Measurements from ENCODE around the gene SLC14A1. TPM values are rescaled to one million over a fixed set of nuclear protein-coding genes. Genes with fewer than 3 reads are reported as not detected.

SLC14A1 gene
- total RNA-seq, 2 donors from 2014 or later, result 3.6 to 12.5 TPM

DNA sequence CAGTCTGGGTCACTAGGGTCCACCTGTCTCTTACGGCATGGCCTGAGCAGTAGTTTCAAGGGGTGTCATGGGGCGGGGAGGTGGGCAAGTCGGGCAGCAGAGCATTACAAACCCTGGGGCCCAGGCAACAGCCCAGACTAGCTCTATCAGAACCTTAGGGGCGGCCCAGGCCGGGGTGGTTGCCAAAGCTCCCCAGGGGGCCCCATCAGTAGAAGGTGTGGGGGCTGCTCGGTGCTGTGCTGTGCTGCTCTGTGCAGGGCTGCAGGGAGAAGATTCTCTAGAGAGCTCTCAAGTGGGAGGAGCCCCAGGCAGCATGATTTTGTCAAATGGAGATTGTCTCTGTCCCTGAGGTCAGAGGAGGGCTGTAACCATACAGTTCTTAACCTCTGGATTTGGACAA is 36.4 kb upstream of the SLC14A1 start:
- no peak for ATAC-seq
- no peaks in the 10 kb centered on the region for H3K27me3 ChIP-seq
- H3K4me3 ChIP-seq, result no peak overlapping the region
- no peaks in the 10 kb centered on the region for H3K9me3 ChIP-seq
- intact Hi-C loops (cut with DNase I), result loop anchor here (10.0 kb wide), 2 partner anchors 157 to 287 kb away; no protein-coding TSS in a partner anchor
- no peaks in the 10 kb centered on the region for H3K36me3 ChIP-seq (replicated peaks in 1 of 2; ENCODE audit: insufficient read depth in 1 of 2, low read depth in 2 of 2)
- no peak overlapping the region for H3K27ac ChIP-seq
- H3K4me1 ChIP-seq, result no peaks in the 10 kb centered on the region
- no peak for DNase-seq
- 44 to 59% methylated on average over 6 of the region's 6 CpGs for WGBS, 2 donors
- no peak for TF ChIP-seq POLR2A (IDR thresholded peaks at IDR 0.05)
- TF ChIP-seq, protein P1, sequence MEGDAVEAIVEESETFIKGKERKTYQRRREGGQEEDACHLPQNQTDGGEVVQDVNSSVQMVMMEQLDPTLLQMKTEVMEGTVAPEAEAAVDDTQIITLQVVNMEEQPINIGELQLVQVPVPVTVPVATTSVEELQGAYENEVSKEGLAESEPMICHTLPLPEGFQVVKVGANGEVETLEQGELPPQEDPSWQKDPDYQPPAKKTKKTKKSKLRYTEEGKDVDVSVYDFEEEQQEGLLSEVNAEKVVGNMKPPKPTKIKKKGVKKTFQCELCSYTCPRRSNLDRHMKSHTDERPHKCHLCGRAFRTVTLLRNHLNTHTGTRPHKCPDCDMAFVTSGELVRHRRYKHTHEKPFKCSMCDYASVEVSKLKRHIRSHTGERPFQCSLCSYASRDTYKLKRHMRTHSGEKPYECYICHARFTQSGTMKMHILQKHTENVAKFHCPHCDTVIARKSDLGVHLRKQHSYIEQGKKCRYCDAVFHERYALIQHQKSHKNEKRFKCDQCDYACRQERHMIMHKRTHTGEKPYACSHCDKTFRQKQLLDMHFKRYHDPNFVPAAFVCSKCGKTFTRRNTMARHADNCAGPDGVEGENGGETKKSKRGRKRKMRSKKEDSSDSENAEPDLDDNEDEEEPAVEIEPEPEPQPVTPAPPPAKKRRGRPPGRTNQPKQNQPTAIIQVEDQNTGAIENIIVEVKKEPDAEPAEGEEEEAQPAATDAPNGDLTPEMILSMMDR (IDR thresholded peaks at IDR 0.05), result no peak

DNA sequence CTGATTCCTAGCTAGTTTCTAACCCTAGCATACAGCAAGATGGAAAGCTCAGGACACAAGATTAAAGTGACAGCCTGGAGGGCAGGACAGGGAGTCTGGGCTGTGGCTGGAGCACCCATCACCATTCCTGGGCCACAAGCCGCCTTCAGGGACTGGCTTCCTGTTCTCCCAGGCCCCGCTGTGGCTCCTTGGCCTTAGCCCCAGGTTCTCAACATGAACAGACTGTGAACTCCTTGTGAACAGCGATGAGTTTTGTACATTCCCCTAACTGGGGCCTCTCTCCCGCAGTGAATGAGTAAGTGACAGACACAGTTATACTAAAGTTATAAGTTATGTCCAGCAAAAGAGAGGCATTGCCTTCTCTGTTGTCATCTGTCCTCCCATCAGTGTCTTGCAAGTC is 35.9 kb upstream of the SLC14A1 start:
- WGBS, 2 donors, result 61 to 73% methylated on average over 4 of the region's 4 CpGs
- TF ChIP-seq, protein P1 (IDR thresholded peaks at IDR 0.05), result no peak
- TF ChIP-seq POLR2A (IDR thresholded peaks at IDR 0.05), result no peak
- H3K36me3 ChIP-seq (replicated peaks in 1 of 2; ENCODE audit: insufficient read depth in 1 of 2, low read depth in 2 of 2), result no peaks in the 10 kb centered on the region
- DNase-seq (no peak), ATAC-seq (no peak)
- intact Hi-C loops (cut with DNase I), result loop anchor here (10.0 kb wide), 2 partner anchors 157 to 287 kb away; no protein-coding TSS in a partner anchor
- H3K27ac ChIP-seq, result no peak overlapping the region
- H3K27me3 ChIP-seq, result no peaks in the 10 kb centered on the region
- H3K4me3 ChIP-seq, result no peak overlapping the region
- H3K9me3 ChIP-seq, result no peaks in the 10 kb centered on the region
- H3K4me1 ChIP-seq, result no peaks in the 10 kb centered on the region

DNA sequence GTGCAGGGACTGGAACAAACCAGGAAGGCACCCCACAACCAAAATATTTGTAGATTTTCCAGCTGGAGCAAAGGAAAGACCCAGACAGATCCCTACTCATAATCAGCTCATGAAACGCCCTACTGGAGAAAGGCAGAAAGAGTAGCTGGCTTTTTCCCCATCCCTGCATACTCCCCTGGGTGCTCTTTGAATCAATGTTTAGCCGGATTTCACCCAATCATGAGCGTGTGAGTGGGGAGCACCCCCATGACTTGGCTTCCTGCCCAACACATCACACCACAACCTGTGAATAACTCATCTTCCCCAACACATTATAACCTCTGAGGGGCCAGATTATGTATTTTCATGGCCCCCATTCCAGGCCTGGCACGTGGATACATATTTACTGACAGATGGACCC is 35.1 kb upstream of the SLC14A1 start:
- DNase-seq (no peak), ATAC-seq (no peak)
- H3K27ac ChIP-seq, result no peak overlapping the region
- intact Hi-C loops (cut with DNase I), result loop anchor here (10.0 kb wide), 2 partner anchors 156 to 286 kb away; no protein-coding TSS in a partner anchor
- WGBS, 2 donors, result 52 to 63% methylated on average over 4 of the region's 4 CpGs
- no peaks in the 10 kb centered on the region for H3K9me3 ChIP-seq
- no peak for TF ChIP-seq POLR2A (IDR thresholded peaks at IDR 0.05)
- TF ChIP-seq, protein P1 (IDR thresholded peaks at IDR 0.05), result no peak
- no peaks in the 10 kb centered on the region for H3K4me1 ChIP-seq
- H3K4me3 ChIP-seq, result no peak overlapping the region
- no peaks in the 10 kb centered on the region for H3K36me3 ChIP-seq (replicated peaks in 1 of 2; ENCODE audit: insufficient read depth in 1 of 2, low read depth in 2 of 2)
- H3K27me3 ChIP-seq, result no peaks in the 10 kb centered on the region

DNA sequence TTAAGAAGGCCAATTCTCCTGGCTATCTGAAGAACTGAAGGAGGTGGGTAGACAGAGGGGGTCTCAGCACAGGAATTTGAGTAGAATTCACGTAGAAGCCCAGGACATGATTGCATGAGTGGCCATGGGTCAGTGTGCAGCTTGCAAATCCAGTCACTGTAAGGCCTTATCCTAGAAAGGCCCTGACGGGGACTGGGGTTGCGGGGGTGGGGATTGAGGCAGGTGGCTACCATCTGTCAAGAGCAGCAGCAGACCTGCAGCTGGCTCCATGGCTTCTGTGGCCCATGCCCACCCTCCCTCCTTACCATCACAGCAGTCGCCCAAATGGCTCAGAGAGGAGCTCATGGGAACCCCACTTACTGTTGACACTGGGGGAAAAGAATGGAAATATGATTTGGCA is 34.6 kb upstream of the SLC14A1 start:
- WGBS, 2 donors, result 36 to 75% methylated on average over 3 to 4 of the region's 4 CpGs
- intact Hi-C loops (cut with DNase I), result loop anchor here (10.0 kb wide), 2 partner anchors 155 to 285 kb away; no protein-coding TSS in a partner anchor
- H3K4me1 ChIP-seq, result no peaks in the 10 kb centered on the region
- ATAC-seq, result no peak
- no peaks in the 10 kb centered on the region for H3K27me3 ChIP-seq
- DNase-seq, result no peak
- no peak overlapping the region for H3K4me3 ChIP-seq
- no peaks in the 10 kb centered on the region for H3K9me3 ChIP-seq
- no peak overlapping the region for H3K27ac ChIP-seq
- H3K36me3 ChIP-seq (replicated peaks in 1 of 2; ENCODE audit: insufficient read depth in 1 of 2, low read depth in 2 of 2), result no peaks in the 10 kb centered on the region
- no peak for TF ChIP-seq POLR2A (IDR thresholded peaks at IDR 0.05)
- TF ChIP-seq, protein P1 (IDR thresholded peaks at IDR 0.05), result no peak
